ENCODE measurements around the gene NTSR1. TPM values are rescaled to one million over a fixed set of nuclear protein-coding genes. Genes with fewer than 3 reads are reported as not detected.

The NTSR1 gene
- polyA plus RNA-seq, 3 donors: 0.35 to 2.5 (median 0.40) TPM

GRCh38 chr20:62802026-62802712 lies 93.5 kb downstream of the NTSR1 start:
- no peak for DNase-seq
- Mint-ChIP-seq H3K36me3 (peaks cover 43 to 49% of the 10 kb centered on the region in 2 donors), H3K4me3 (no peak overlapping the region), H3K27ac (peak overlapping the region in 3 of 7 donors; percentile 40 to 85 (median 82)), H3K27me3 (ENCODE audit: low read depth in 3 of 3) (peaks cover 0 to 7% (median 2%) of the 10 kb centered on the region in 3 donors), H3K9me3 (peaks cover 0 to 3% (median 0%) of the 10 kb centered on the region in 7 donors), H3K4me1 (peaks cover 60% of the 10 kb centered on the region)
- peak overlapping the region; percentile 45 for H3K4me2 ChIP-seq (replicated peaks; ENCODE audit: extremely low read depth, low read length, poor library complexity, severe bottlenecking)
- H2AFZ ChIP-seq (ENCODE audit: insufficient read depth, low read depth, low read length, poor library complexity, severe bottlenecking): no peak overlapping the region
- peaks cover 28% of the 10 kb centered on the region for H4K20me1 ChIP-seq (ENCODE audit: insufficient read depth, low read length)
- TF ChIP-seq CTCF (IDR thresholded peaks at IDR 0.05): no peak
- peaks cover 37% of the 10 kb centered on the region for H3K79me2 ChIP-seq (ENCODE audit: insufficient read depth, low read length)
- WGBS (ENCODE audit: insufficient coverage): 97% methylated on average over 21 of the region's 22 CpGs
- H3K27me3 ChIP-seq (ENCODE audit: control insufficient read depth in 2 of 2, insufficient read depth in 2 of 2, low read length in 2 of 2): no peaks in the 10 kb centered on the region
- H3K4me1 ChIP-seq (ENCODE audit: control insufficient read depth in 1 of 2, insufficient read depth in 2 of 2, low read length in 2 of 2): peaks cover 57 to 61% of the 10 kb centered on the region in 2 donors
- H3K36me3 ChIP-seq (replicated peaks in 1 of 2; ENCODE audit: control insufficient read depth in 1 of 2, insufficient read depth in 2 of 2, low read length in 2 of 2): peaks cover 32 to 41% of the 10 kb centered on the region in 2 donors
- peak overlapping the region in 1 of 3 experiments; percentile 51 for H3K4me3 ChIP-seq (replicated peaks in 1 of 3; ENCODE audit: low read depth in 2 of 3, low read length in 3 of 3)
- peak overlapping the region in 1 of 2 donors; percentile 5 for H3K27ac ChIP-seq (ENCODE audit: low read depth in 1 of 2, low read length in 2 of 2)
- no peak overlapping the region for H3K9ac ChIP-seq (ENCODE audit: insufficient read depth, low read length, poor library complexity, severe bottlenecking)
- intact Hi-C loops (cut with micrococcal nuclease): loop anchor here (5.0 to 10.0 kb wide), 4 partner anchors 55 to 657 kb away; partner anchors contain the start of genes ADRM1 (in 1 of the 2), PSMA7 (in 1 of the 2), RPS21 (in 1 of the 2) and SS18L1 (in 1 of the 2)
- no peaks in the 10 kb centered on the region for H3K9me3 ChIP-seq (replicated peaks in 1 of 2; ENCODE audit: control insufficient read depth in 1 of 2, insufficient read depth in 1 of 2, low read length in 2 of 2)

GRCh38 chr20:62804021-62804626 lies 95.5 kb downstream of the NTSR1 start:
- peak overlapping the region; percentile 29 to 88 (median 33) for H3K4me3 ChIP-seq (replicated peaks in 1 of 3; ENCODE audit: low read depth in 2 of 3, low read length in 3 of 3)
- no peaks in the 10 kb centered on the region for H3K9me3 ChIP-seq (replicated peaks in 1 of 2; ENCODE audit: control insufficient read depth in 1 of 2, insufficient read depth in 1 of 2, low read length in 2 of 2)
- H3K4me1 ChIP-seq (ENCODE audit: control insufficient read depth in 1 of 2, insufficient read depth in 2 of 2, low read length in 2 of 2): peaks cover 56 to 58% of the 10 kb centered on the region in 2 donors
- H3K27ac Mint-ChIP-seq: peak overlapping the region; percentile 54 to 93 (median 88)
- H4K20me1 ChIP-seq (ENCODE audit: insufficient read depth, low read length): peaks cover 38% of the 10 kb centered on the region
- peak overlapping the region; percentile 94 for H3K4me2 ChIP-seq (replicated peaks; ENCODE audit: extremely low read depth, low read length, poor library complexity, severe bottlenecking)
- peaks cover 48 to 50% of the 10 kb centered on the region in 2 donors for H3K36me3 ChIP-seq (replicated peaks in 1 of 2; ENCODE audit: control insufficient read depth in 1 of 2, insufficient read depth in 2 of 2, low read length in 2 of 2)
- TF ChIP-seq CTCF (IDR thresholded peaks at IDR 0.05): no peak
- H3K79me2 ChIP-seq (ENCODE audit: insufficient read depth, low read length): peaks cover 44% of the 10 kb centered on the region
- intact Hi-C loops (cut with micrococcal nuclease): loop anchor here (5.0 to 10.0 kb wide), 4 partner anchors 53 to 659 kb away; partner anchors contain the start of genes ADRM1 (in 1 of the 2), PSMA7 (in 1 of the 2), RPS21 (in 1 of the 2) and SS18L1 (in 1 of the 2)
- H3K27me3 Mint-ChIP-seq (ENCODE audit: low read depth in 3 of 3): peaks cover 0 to 7% (median under 1%) of the 10 kb centered on the region in 3 donors
- peaks cover 41 to 57% of the 10 kb centered on the region in 2 donors for H3K36me3 Mint-ChIP-seq
- H3K27ac ChIP-seq (ENCODE audit: low read depth in 1 of 2, low read length in 2 of 2): peak overlapping the region; percentile 3 to 49
- H3K27me3 ChIP-seq (ENCODE audit: control insufficient read depth in 2 of 2, insufficient read depth in 2 of 2, low read length in 2 of 2): no peaks in the 10 kb centered on the region
- peak overlapping the region; percentile 74 for H2AFZ ChIP-seq (ENCODE audit: insufficient read depth, low read depth, low read length, poor library complexity, severe bottlenecking)
- H3K4me1 Mint-ChIP-seq: peaks cover 53% of the 10 kb centered on the region
- peaks cover 0 to under 1% (median 0%) of the 10 kb centered on the region in 7 donors for H3K9me3 Mint-ChIP-seq
- DNase-seq: no peak
- H3K4me3 Mint-ChIP-seq: peak overlapping the region; percentile 77 to 86
- WGBS (ENCODE audit: insufficient coverage): 51% methylated on average over 3 of the region's 25 CpGs
- peak overlapping the region; percentile 90 for H3K9ac ChIP-seq (ENCODE audit: insufficient read depth, low read length, poor library complexity, severe bottlenecking)
